Measurements from ENCODE around the gene CXXC5.

- TF ChIP-seq CTCF (conservative IDR thresholded peaks at IDR 0.05 in 1 of 2, IDR thresholded peaks at IDR 0.05 in 1 of 2; ENCODE audit: low read depth in 1 of 2, low read length in 2 of 2) (no peak), EZH2 (IDR thresholded peaks at IDR 0.05; ENCODE audit: low read length, missing control alignments) (no peak)
These were observed 6.8 kb upstream of the CXXC5 start for GRCh38 chr5:139641116-139642080.
